H9 (cell line): ENCODE measurements around the gene FOXI1. TPM values are rescaled to one million over a fixed set of nuclear protein-coding genes. Genes with fewer than 3 reads are reported as not detected.

ENCODE experiments used
- DNase-seq: peaks from one replicate; pipeline ENCODE4 v3.0.0-alpha.2; 2017
- H2AFZ ChIP-seq: one replicate; pipeline ENCODE4 v1.6.1; 2013; ENCODE audit warnings: mild to moderate bottlenecking, low read length, control low read depth, moderate library complexity
- H2AK5ac ChIP-seq: 2 replicates; pipeline ENCODE4 v1.6.1; 2013; ENCODE audit warnings: low read length, control low read depth, mixed read lengths; ENCODE audit not compliant: insufficient read length
- H2BK120ac ChIP-seq: one replicate; pipeline ENCODE4 v1.6.1; 2013; ENCODE audit warnings: low read depth, mild to moderate bottlenecking, low read length, control low read depth, inconsistent platforms; ENCODE audit not compliant: poor library complexity, severe bottlenecking
- H2BK12ac ChIP-seq: 2 replicates; pipeline ENCODE4 v1.6.1; 2013; ENCODE audit warnings: low read length, control low read depth, mixed read lengths, low read depth; ENCODE audit not compliant: insufficient read length
- H2BK15ac ChIP-seq: 2 replicates; pipeline ENCODE4 v1.6.1; 2013; ENCODE audit warnings: low read depth, low read length, control low read depth
- H2BK20ac ChIP-seq: one replicate; pipeline ENCODE4 v1.6.1; 2013; ENCODE audit warnings: low read depth, mild to moderate bottlenecking, low read length, control low read depth, inconsistent platforms; ENCODE audit not compliant: poor library complexity, severe bottlenecking
- H2BK5ac ChIP-seq: 2 replicates; pipeline ENCODE4 v1.6.1; 2013; ENCODE audit warnings: low read length, control low read depth, mixed read lengths; ENCODE audit not compliant: insufficient read length
- H3K14ac ChIP-seq: 2 replicates; pipeline ENCODE4 v1.6.1; 2013; ENCODE audit warnings: low read length, control low read depth; ENCODE audit not compliant: insufficient read depth
- H3K18ac ChIP-seq: 2 replicates; pipeline ENCODE4 v1.6.1; 2013; ENCODE audit warnings: low read depth, mild to moderate bottlenecking, mixed read lengths, low read length, control low read depth; ENCODE audit not compliant: insufficient read length
- H3K23ac ChIP-seq: 2 replicates; pipeline ENCODE4 v1.6.1; 2013; ENCODE audit warnings: low read length, control low read depth, mixed read lengths, low read depth; ENCODE audit not compliant: insufficient read length
- H3K23me2 ChIP-seq: 2 replicates; pipeline ENCODE4 v1.6.1; 2013; ENCODE audit warnings: low read depth, mild to moderate bottlenecking, mixed read lengths, low read length, control low read depth; ENCODE audit not compliant: insufficient read length, poor library complexity, severe bottlenecking
- H3K27ac ChIP-seq: 2 replicates; pipeline ENCODE4 v1.5.1; 2013; ENCODE audit warnings: low read length, control low read depth, mixed read lengths, low read depth; ENCODE audit not compliant: insufficient read length
- H3K27me3 ChIP-seq: 2 replicates; pipeline ENCODE4 v1.6.1; 2013; ENCODE audit warnings: low read length, control low read depth, inconsistent platforms; ENCODE audit not compliant: insufficient read depth
- H3K4ac ChIP-seq: 2 replicates; pipeline ENCODE4 v1.6.1; 2013; ENCODE audit warnings: low read depth, mild to moderate bottlenecking, control low read depth, inconsistent platforms, low read length, moderate library complexity
- H3K4me1 ChIP-seq: 2 replicates; pipeline ENCODE4 v1.6.1; 2013; ENCODE audit warnings: low read length, control low read depth, inconsistent platforms; ENCODE audit not compliant: insufficient read depth
- H3K4me2 ChIP-seq: 2 replicates; pipeline ENCODE4 v1.6.1; 2013; ENCODE audit warnings: low read length, control low read depth, mixed read lengths; ENCODE audit not compliant: insufficient read length, insufficient read depth
- H3K56ac ChIP-seq: 2 replicates; pipeline ENCODE4 v1.6.1; 2013; ENCODE audit warnings: low read depth, mild to moderate bottlenecking, mixed read lengths, low read length, control low read depth; ENCODE audit not compliant: insufficient read length
- H3K79me1 ChIP-seq: 2 replicates; pipeline ENCODE4 v1.6.1; 2013; ENCODE audit warnings: low read depth, mild to moderate bottlenecking, moderate library complexity, low read length, control low read depth, inconsistent platforms; ENCODE audit not compliant: insufficient read depth, poor library complexity, severe bottlenecking
- H3K79me2 ChIP-seq: 2 replicates; pipeline ENCODE4 v1.6.1; 2013; ENCODE audit warnings: low read length, control low read depth, inconsistent platforms; ENCODE audit not compliant: insufficient read depth
- H3K9ac ChIP-seq: 2 replicates; pipeline ENCODE4 v1.6.1; 2013; ENCODE audit warnings: low read length, control low read depth, mixed read lengths; ENCODE audit not compliant: insufficient read length; ENCODE audit errors: extremely low read depth
- H3K9me3 ChIP-seq: one replicate; pipeline ENCODE4 v1.6.1; 2013; ENCODE audit warnings: low read depth, low read length, inconsistent platforms; ENCODE audit not compliant: control insufficient read depth
- H3T11ph ChIP-seq: one replicate; pipeline ENCODE4 v1.6.1; 2013; ENCODE audit warnings: mild to moderate bottlenecking, low read length, control low read depth, inconsistent platforms
- H4K20me1 ChIP-seq: one replicate; pipeline ENCODE4 v1.6.1; 2013; ENCODE audit not compliant: control insufficient read depth, insufficient read length, insufficient read depth
- H4K5ac ChIP-seq: 2 replicates; pipeline ENCODE4 v1.6.1; 2013; ENCODE audit warnings: low read depth, mild to moderate bottlenecking, mixed read lengths, low read length, control low read depth; ENCODE audit not compliant: insufficient read length
- H4K8ac ChIP-seq: replicated peaks from 2 replicates; pipeline ENCODE4 v1.6.1; 2013; ENCODE audit warnings: low read length, control low read depth, mixed read lengths, low read depth; ENCODE audit not compliant: insufficient read length
- H4K91ac ChIP-seq: 2 replicates; pipeline ENCODE4 v1.6.1; 2013; ENCODE audit warnings: low read depth, mild to moderate bottlenecking, moderate library complexity, mixed read lengths, low read length, control low read depth; ENCODE audit not compliant: insufficient read length
- H3K27ac Mint-ChIP-seq, 3 experiments: 2 replicates in 2 of 3; 3 replicates in 1 of 3; pipeline ENCODE4 v1.8.0; 2020 to 2021; ENCODE audit warnings: mixed read lengths in 3 of 3, mild to moderate bottlenecking in 1 of 3, moderate library complexity in 1 of 3
- H3K27me3 Mint-ChIP-seq: 2 replicates; pipeline ENCODE4 v1.8.0; 2021; ENCODE audit warnings: low read depth, mild to moderate bottlenecking, moderate library complexity, mixed read lengths
- H3K36me3 Mint-ChIP-seq, 3 experiments: 2 replicates in 2 of 3; 3 replicates in 1 of 3; pipeline ENCODE4 v1.8.0; 2020 to 2021; ENCODE audit warnings: low read depth in 3 of 3, mixed read lengths in 3 of 3; ENCODE audit not compliant: insufficient read depth in 1 of 3
- H3K4me1 Mint-ChIP-seq, 2 experiments: 2 replicates each; pipeline ENCODE4 v1.8.0; 2020; ENCODE audit warnings: mixed read lengths in 2 of 2
- H3K4me3 Mint-ChIP-seq, 2 experiments: 2 replicates in 1 of 2; 3 replicates in 1 of 2; pipeline ENCODE4 v1.8.0; 2020 to 2021; ENCODE audit warnings: mild to moderate bottlenecking in 2 of 2, mixed read lengths in 2 of 2, moderate library complexity in 1 of 2
- H3K9me3 Mint-ChIP-seq, 2 experiments: 2 replicates in 1 of 2; 3 replicates in 1 of 2; pipeline ENCODE4 v1.8.0; 2020; ENCODE audit warnings: mild to moderate bottlenecking in 2 of 2, mixed read lengths in 2 of 2, moderate library complexity in 1 of 2
- CTCF ChIP-seq: fragments of 200-600 bp; sonication (generic); conservative IDR thresholded peaks from 3 replicates; pipeline ENCODE4 v1.8.0; 2021; ENCODE audit warnings: antibody characterized with exemption, mild to moderate bottlenecking
- WGBS: extraction: QIAGEN DNeasy Blood & Tissue Kit; methylation state at CpG from one replicate; pipeline ENCODE4 v1.1.7; 2013; ENCODE audit warnings: missing lambda C conversion rate, low lambda C conversion rate, mixed read lengths; ENCODE audit not compliant: insufficient read length; ENCODE audit errors: extremely low coverage; 5-methylcytosine and 5-hydroxymethylcytosine counted together
- total RNA-seq: library from RNA; stranded (reverse); gene quantifications from 2 replicates; pipeline ENCODE4 v1.2.1, GENCODE V29; 2021

FOXI1 gene
- total RNA-seq, 1 experiment from 2014 or later = not detected

- Mint-ChIP-seq H3K9me3 (peaks cover 3 to 7% of the 10 kb centered on the region in 2 experiments; a peak in 4 of 5 replicates), H3K4me1 (peaks cover 10 to 12% of the 10 kb centered on the region in 2 experiments), H3K36me3 (no peaks in the 10 kb centered on the region), H3K27me3 (peaks cover 46% of the 10 kb centered on the region), H3K27ac (no peak overlapping the region), H3K4me3 (no peak overlapping the region; a peak in 1 of 5 replicates)
- H3K27ac ChIP-seq = no peak overlapping the region
- no peaks in the 10 kb centered on the region for H3K4me1 ChIP-seq
- no peak overlapping the region for H2BK5ac ChIP-seq
- no CpG with 5 or more reads among the region's 13 CpGs for WGBS
- H3K79me2 ChIP-seq = no peaks in the 10 kb centered on the region
- no peak overlapping the region for H3K14ac ChIP-seq
- H3K4ac ChIP-seq = no peak overlapping the region
- no peak overlapping the region for H4K5ac ChIP-seq
- H2BK120ac ChIP-seq = no peak overlapping the region
- H3K27me3 ChIP-seq = no peaks in the 10 kb centered on the region
- no peak overlapping the region for H2AK5ac ChIP-seq
- no peak overlapping the region for H2BK12ac ChIP-seq
- no peak overlapping the region for H3K18ac ChIP-seq
- no peak overlapping the region for H4K91ac ChIP-seq
- no peak overlapping the region for H2BK15ac ChIP-seq
- H4K8ac ChIP-seq = no peak overlapping the region
- H3T11ph ChIP-seq = no peak overlapping the region
- no peaks in the 10 kb centered on the region for H4K20me1 ChIP-seq
- H3K23ac ChIP-seq = no peak overlapping the region
- no peak overlapping the region for H3K9ac ChIP-seq
- H3K4me2 ChIP-seq = no peak overlapping the region
- H3K9me3 ChIP-seq = no peaks in the 10 kb centered on the region
- TF ChIP-seq CTCF = peak; percentile 85
- no peaks in the 10 kb centered on the region for H3K23me2 ChIP-seq
- no peak overlapping the region for H2BK20ac ChIP-seq
- peak; percentile 87 for DNase-seq
- H3K79me1 ChIP-seq = no peaks in the 10 kb centered on the region
- no peak overlapping the region for H2AFZ ChIP-seq
- H3K56ac ChIP-seq = no peak overlapping the region
Observed at GRCh38 chr5:170100066-170100943, 5.4 kb upstream of the FOXI1 start.
